Measurements from ENCODE around the gene KLHL1. TPM values are rescaled to one million over a fixed set of nuclear protein-coding genes. Genes with fewer than 3 reads are reported as not detected.

The KLHL1 gene
- total and polyA plus RNA-seq, 9 of the 15 experiments (the other 6 are each of a cell fraction or from before 2014, with no cell fraction given), result not detected

GRCh38 chr13:70054572-70054971 is 53.7 kb downstream of the KLHL1 start (continued):
- TF ChIP-seq ILK (tag; IDR thresholded peaks at IDR 0.05; ENCODE audit: borderline replicate concordance, low read depth) (no peak), KDM5B (IDR thresholded peaks at IDR 0.05; ENCODE audit: insufficient replicate concordance, low read depth, low read length) (no peak), ESRRB (CRISPR knock-in tag; IDR thresholded peaks at IDR 0.05; ENCODE audit: borderline replicate concordance) (no peak)

- Histone ChIP-seq H3K4me1 (replicated peaks in 1 of 2; ENCODE audit: control insufficient read depth in 2 of 2, insufficient read depth in 2 of 2, low read length in 2 of 2) (no peaks in the 10 kb centered on the region), H3K27me3 (ENCODE audit: control insufficient read depth in 2 of 2, insufficient read depth in 2 of 2, low read length in 2 of 2) (no peaks in the 10 kb centered on the region), H3K9me1 (ENCODE audit: control insufficient read depth, insufficient read depth, low read length) (no peaks in the 10 kb centered on the region), H3K4me3 (no peak overlapping the region), H3K79me2 (ENCODE audit: control insufficient read depth, insufficient read depth, low read length) (no peaks in the 10 kb centered on the region), H3K36me3 (ENCODE audit: control insufficient read depth, insufficient read depth, low read length) (no peaks in the 10 kb centered on the region), H3K9me3 (replicated peaks; ENCODE audit: control insufficient read depth, insufficient read depth, low read depth, low read length) (no peaks in the 10 kb centered on the region; the same call in 1 of the 2 replicates), H3K9ac (ENCODE audit: insufficient read depth in 1 of 2, low read depth in 2 of 2, low read length in 2 of 2) (no peak overlapping the region), H2AFZ (ENCODE audit: low read depth, low read length) (no peak overlapping the region), H3K27ac (ENCODE audit: extremely low read depth, low read depth, low read length) (no peak overlapping the region), H3K4me2 (ENCODE audit: insufficient read depth, low read length) (no peak overlapping the region), H4K20me1 (replicated peaks; ENCODE audit: control insufficient read depth, insufficient read depth, low read length) (no peaks in the 10 kb centered on the region)
- ChIA-PET CTCF (ENCODE audit: low intra/inter-chr PET ratio) (no interaction called here), POLR2A (no interaction called here)
- ATAC-seq, result no peak
- WGBS (ENCODE audit: insufficient coverage, low coverage, missing lambda C conversion rate), result 0% methylated on average over 1 of the region's 1 CpG
- no peak for DNase-seq (ENCODE audit: extremely low read depth in 1 of 4, low spot score in 3 of 4)
- TF ChIP-seq POLR2G (IDR thresholded peaks at IDR 0.05; ENCODE audit: low read depth, low read length), result no peak
- no peak for TF ChIP-seq ZBTB43 (CRISPR knock-in tag; IDR thresholded peaks at IDR 0.05)
- TF ChIP-seq NR1H2 (CRISPR knock-in tag; IDR thresholded peaks at IDR 0.05), result no peak
- no peak for TF ChIP-seq POLR2B (IDR thresholded peaks at IDR 0.05; ENCODE audit: low read depth, partially characterized antibody)
- TF ChIP-seq PCBP2 (IDR thresholded peaks at IDR 0.05; ENCODE audit: low read depth, low read length, poor library complexity, severe bottlenecking), result no peak
- TF ChIP-seq HSF4 (CRISPR knock-in tag; IDR thresholded peaks at IDR 0.05; ENCODE audit: borderline replicate concordance), result no peak
- TF ChIP-seq NCOA1 (IDR thresholded peaks at IDR 0.05; ENCODE audit: low read depth), result no peak
- no peak for TF ChIP-seq RBM15 (IDR thresholded peaks at IDR 0.05; ENCODE audit: insufficient read depth, low read length)
- TF ChIP-seq RFX1 (IDR thresholded peaks at IDR 0.05), result no peak
- TF ChIP-seq E2F8 (IDR thresholded peaks at IDR 0.05; ENCODE audit: low read depth, partially characterized antibody), result no peak
- no peak for TF ChIP-seq PYGO2 (tag; IDR thresholded peaks at IDR 0.05)
- no peak for TF ChIP-seq KAT7 (CRISPR knock-in tag; IDR thresholded peaks at IDR 0.05; ENCODE audit: borderline replicate concordance)
- no peak for TF ChIP-seq PTBP1 (IDR thresholded peaks at IDR 0.05; ENCODE audit: low read depth, low read length)
- no peak for TF ChIP-seq ZBED1 (IDR thresholded peaks at IDR 0.05)
- TF ChIP-seq RB1 (IDR thresholded peaks at IDR 0.05; ENCODE audit: low read depth), result no peak
- TF ChIP-seq XRCC5 (IDR thresholded peaks at IDR 0.05; ENCODE audit: low read depth, low read length), result no peak
- TF ChIP-seq STAG1 (CRISPR knock-in tag; IDR thresholded peaks at IDR 0.05; ENCODE audit: borderline replicate concordance), result no peak
- BruUV-seq (replicated peaks), result no TSS peak
- intact Hi-C loops (cut with micrococcal nuclease), result no loop called here
- in situ Hi-C loops (cut with MboI), result no loop called here
- no peak for FAIRE-seq
Measured at GRCh38 chr13:70051531-70051930, 56.7 kb downstream of the KLHL1 start.
